Fibroblast of skin of left biceps (primary cell): ENCODE measurements around the gene PBX4.

Experiments
- DNase-seq, 2 experiments: peaks; one replicate each; pipeline ENCODE4 v3.0.0-alpha.2; 2013; ENCODE audit warnings: low read depth in 2 of 2

Gene PBX4

DNA sequence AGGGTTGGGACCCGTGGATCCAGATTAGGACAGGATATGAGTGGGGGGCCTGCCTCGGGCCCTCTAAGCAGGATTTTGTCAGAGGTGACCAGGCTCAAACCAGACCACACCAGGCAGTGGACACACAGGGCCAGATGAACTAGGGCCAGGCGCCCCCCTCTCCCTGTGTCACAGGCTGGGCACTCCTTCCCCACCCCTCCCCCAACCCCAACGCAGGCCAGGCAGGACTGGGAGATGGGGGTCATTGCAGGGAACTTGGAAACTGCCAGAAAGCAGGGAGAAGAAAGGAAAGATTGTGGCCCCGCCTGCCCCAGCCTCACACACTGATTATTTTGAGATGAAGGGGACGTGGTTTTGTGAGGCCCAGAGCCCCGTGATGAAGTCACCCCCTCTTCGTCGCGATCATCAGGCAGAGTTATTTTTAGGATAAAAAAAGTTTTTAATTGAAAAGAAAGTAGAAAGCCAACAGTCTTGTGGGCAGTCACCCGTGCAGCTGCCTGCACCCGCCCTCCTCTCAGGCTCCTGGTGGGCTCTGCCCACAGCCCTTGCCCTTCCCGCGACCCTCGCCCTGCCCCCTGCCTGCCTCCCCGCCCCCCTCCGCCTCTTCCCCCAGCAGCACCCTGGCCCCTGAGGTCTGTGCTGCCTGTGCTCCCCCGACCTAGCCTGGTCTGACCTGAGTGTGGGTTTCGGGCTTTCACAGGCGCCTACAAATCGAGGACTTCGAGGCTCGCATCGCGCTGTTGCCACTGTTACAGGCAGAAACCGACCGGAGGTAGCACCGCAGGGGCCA is 91.7 kb downstream of the PBX4 start:
- no peak for DNase-seq

DNA sequence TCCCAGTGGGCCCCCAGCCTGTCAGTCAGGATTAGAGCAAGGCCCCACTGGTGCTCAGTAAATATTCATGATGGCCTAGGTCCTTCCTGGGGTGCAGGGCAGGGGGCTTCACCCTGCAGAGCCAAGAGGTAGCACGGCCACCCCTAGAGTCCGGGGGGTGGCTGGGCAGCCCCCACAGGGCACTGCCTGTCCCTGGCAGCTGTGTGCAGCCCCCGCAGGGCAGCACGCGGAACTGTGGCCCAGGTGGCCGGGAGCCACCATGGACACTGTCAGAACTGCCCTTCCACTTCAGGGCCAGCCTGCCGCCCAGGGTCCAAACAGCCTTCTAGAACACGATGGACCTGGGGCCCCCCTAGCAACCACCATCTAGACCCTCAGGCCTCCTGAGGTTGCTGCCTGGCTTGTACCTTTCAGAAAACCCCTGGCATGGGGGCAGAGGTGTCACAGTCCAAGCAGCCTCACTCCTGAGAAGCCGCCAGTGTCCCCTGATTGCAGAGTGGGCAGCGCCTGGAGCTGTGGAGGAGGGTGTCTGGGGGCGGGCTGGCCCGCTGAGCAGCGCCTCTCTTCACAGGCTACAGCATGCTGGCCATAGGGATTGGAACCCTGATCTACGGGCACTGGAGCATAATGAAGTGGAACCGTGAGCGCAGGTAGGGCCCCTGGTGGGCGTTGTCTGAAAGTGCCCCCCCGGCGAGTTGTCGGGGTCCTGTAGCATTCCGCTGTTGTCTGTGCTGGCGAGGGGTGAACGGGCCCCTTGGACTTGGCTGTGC is 92.7 kb downstream of the PBX4 start:
- DNase-seq = no peak

- DNase-seq = no peak
These were observed 94.4 kb downstream of the PBX4 start for GRCh38 chr19:19524053-19524452.

GRCh38 chr19:19523177-19523576 is 95.3 kb downstream of the PBX4 start:
- no peak for DNase-seq

GRCh38 chr19:19520989-19521388 is 97.5 kb downstream of the PBX4 start:
- no peak for DNase-seq

GRCh38 chr19:19517235-19517619 is 101.3 kb downstream of the PBX4 start:
- no peak for DNase-seq

DNA sequence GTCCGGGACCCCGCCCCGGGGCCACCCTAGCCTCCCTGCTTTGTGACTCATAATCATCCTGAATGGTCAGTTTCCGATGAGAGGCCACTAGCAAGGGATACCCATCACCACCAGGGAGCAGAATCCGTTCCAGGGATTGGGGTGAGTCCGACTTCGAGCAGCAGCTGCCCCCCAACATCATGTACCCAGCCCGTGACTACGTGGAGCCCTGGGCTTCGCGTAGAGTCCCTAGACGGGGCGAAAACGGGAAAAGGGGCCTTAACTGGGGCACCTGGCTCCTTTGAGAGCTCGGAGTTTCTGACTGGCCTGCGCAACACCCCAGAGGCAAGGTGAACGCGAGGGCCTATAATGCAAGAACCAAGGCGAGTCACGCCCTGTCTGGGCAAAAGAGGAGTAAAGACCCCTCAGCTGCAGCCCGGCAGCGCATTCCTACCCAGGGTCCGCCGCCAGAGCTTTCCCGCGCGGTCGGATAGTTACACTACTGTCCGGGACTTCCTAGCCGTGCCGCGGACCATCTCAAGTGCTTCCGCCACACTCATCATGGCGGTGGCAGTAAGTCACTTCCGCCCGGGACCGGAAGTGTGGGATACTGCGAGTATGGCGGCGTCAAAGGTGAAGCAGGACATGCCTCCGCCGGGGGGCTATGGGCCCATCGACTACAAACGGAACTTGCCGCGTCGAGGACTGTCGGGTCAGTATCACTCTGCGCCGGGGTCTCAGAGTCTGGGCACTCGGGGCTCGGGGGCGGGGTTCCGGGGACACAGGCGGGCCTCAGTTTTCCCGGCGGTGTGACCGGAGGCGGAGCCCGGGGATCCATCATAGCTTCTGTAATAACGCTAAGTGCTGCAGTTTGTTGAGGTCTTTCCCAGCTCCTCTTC is 102.6 kb downstream of the PBX4 start, which contains the start of gene NDUFA13:
Gene NDUFA13 (plus strand): TSS at position 584 of the 878 bp plus-strand sequence. CDS start 14 bp downstream, at position 598.
- peak; percentile 77 to 82 for DNase-seq

- DNase-seq = no peak
These were observed 103.4 kb downstream of the PBX4 start, which contains the start of gene TSSK6 for GRCh38 chr19:19514881-19515641. Gene TSSK6, minus strand, starts transcription at chr19:19515548. Its CDS starts 121 bp downstream, at chr19:19515427.

DNA sequence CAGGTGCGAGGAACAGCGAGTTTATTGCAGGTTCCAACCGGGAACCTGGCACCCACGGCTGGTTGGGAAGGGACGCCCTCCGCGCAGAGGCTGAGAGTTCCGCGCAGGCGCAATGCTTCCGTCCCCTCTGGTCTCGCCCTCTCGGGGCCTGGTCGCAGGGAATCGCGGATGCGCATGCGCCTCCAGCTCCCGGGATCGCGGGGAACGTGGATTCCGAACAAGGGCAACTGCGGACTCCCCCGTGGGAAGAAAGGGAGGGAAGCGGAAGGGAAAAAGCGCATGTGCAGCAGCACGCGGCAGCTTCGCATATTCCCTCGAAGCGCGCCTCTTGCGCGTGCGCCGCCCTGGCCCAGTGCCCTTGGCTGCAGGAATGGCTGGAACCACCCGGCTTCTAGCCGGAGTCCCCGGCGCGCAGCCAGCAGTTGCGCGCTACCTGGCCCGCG is 104.3 kb downstream of the PBX4 start:
- DNase-seq = peak; percentile 34 to 39

GRCh38 chr19:19513682-19514081 is 104.8 kb downstream of the PBX4 start:
- DNase-seq = no peak
